WTC11 (cell line): ENCODE measurements around the gene VDAC1. TPM values are rescaled to one million over a fixed set of nuclear protein-coding genes. Genes with fewer than 3 reads are reported as not detected.

ENCODE experiments used
- ATAC-seq: fragments of 200-7000 bp; cut with Tn5 transposase; 2 replicates; pipeline ENCODE4 v1.10.0; 2021; ENCODE audit warnings: mild to moderate bottlenecking, moderate library complexity
- CTCF ChIA-PET: fragments of 300-600 bp; sonication (Branson Sonifier 250); formaldehyde crosslinking; loops from one replicate; lab custom pipeline; 2021; ENCODE audit warnings: antibody characterized with exemption; lab: Charles Lee
- POLR2A ChIA-PET: fragments of 350-600 bp; sonication (Branson Sonifier 250); formaldehyde crosslinking; loops from one replicate; lab custom pipeline; 2021; ENCODE audit warnings: antibody characterized with exemption; lab: Charles Lee
- DNase-seq: peaks from one replicate; pipeline ENCODE4 v3.0.0; 2021; ENCODE audit warnings: low spot score
- H3K27ac Mint-ChIP-seq: 2 replicates; pipeline ENCODE4 v1.8.0; 2021; ENCODE audit warnings: mixed read lengths
- H3K27me3 Mint-ChIP-seq: 2 replicates; pipeline ENCODE4 v1.8.0; 2021; ENCODE audit warnings: low read depth, mild to moderate bottlenecking, moderate library complexity, mixed read lengths
- H3K36me3 Mint-ChIP-seq: 2 replicates; pipeline ENCODE4 v1.8.0; 2021; ENCODE audit warnings: mixed read lengths
- H3K4me1 Mint-ChIP-seq: 2 replicates; pipeline ENCODE4 v1.8.0; 2022; ENCODE audit warnings: mixed read lengths
- H3K4me3 Mint-ChIP-seq: 2 replicates; pipeline ENCODE4 v1.8.0; 2021; ENCODE audit warnings: mild to moderate bottlenecking, moderate library complexity, mixed read lengths
- H3K9me3 Mint-ChIP-seq: 2 replicates; pipeline ENCODE4 v1.8.0; 2021; ENCODE audit warnings: mixed read lengths
- ATF1 ChIP-seq: sonication (generic); formaldehyde crosslinking; IDR thresholded peaks from 2 replicates; pipeline ENCODE4 v1.8.1; 2023; ENCODE audit warnings: mild to moderate bottlenecking, moderate library complexity, missing genetic modification reagents
- E2F1 ChIP-seq: sonication (generic); formaldehyde crosslinking; IDR thresholded peaks from 2 replicates; pipeline ENCODE4 v1.8.0; 2022; ENCODE audit warnings: mild to moderate bottlenecking, missing genetic modification reagents
- FOXP1 ChIP-seq: sonication (generic); formaldehyde crosslinking; IDR thresholded peaks from 2 replicates; pipeline ENCODE4 v1.8.0; 2022; ENCODE audit warnings: missing genetic modification reagents, mild to moderate bottlenecking, moderate library complexity, borderline replicate concordance
- NR1H2 ChIP-seq: sonication (generic); formaldehyde crosslinking; IDR thresholded peaks from 2 replicates; pipeline ENCODE4 v1.9.0; 2021; ENCODE audit warnings: mild to moderate bottlenecking, moderate library complexity, missing genetic modification reagents
- SMAD3 ChIP-seq: sonication (generic); formaldehyde crosslinking; IDR thresholded peaks from 2 replicates; pipeline ENCODE4 v1.8.0; 2022; ENCODE audit warnings: missing genetic modification reagents, mild to moderate bottlenecking, borderline replicate concordance
- ZNF219 ChIP-seq: sonication (generic); formaldehyde crosslinking; IDR thresholded peaks from 2 replicates; pipeline ENCODE4 v1.8.0; 2023; ENCODE audit warnings: missing genetic modification reagents, mild to moderate bottlenecking, borderline replicate concordance
- ZNF281 ChIP-seq: sonication (generic); formaldehyde crosslinking; IDR thresholded peaks from 2 replicates; pipeline ENCODE4 v1.8.0; 2023; ENCODE audit warnings: mild to moderate bottlenecking, missing genetic modification reagents
- ZNF423 ChIP-seq: fragments of 250-450 bp; sonication (Bioruptor Pico); IDR thresholded peaks from 2 replicates; pipeline ENCODE4 v2.1.2; 2022; ENCODE audit warnings: mild to moderate bottlenecking, moderate library complexity
- ZNF532 ChIP-seq: fragments of 250-450 bp; sonication (Bioruptor Pico); IDR thresholded peaks from 2 replicates; pipeline ENCODE4 v1.9.0; 2021; ENCODE audit warnings: mild to moderate bottlenecking, borderline replicate concordance
- total RNA-seq: library from RNA; stranded (reverse); gene quantifications from 3 replicates; pipeline ENCODE4 v1.2.3, GENCODE V29; 2021
- TF ChIP-seq, protein P1 (sequence below): sonication (generic); formaldehyde crosslinking; IDR thresholded peaks from 2 replicates; pipeline ENCODE4 v1.8.0; 2022; ENCODE audit warnings: mild to moderate bottlenecking, missing genetic modification reagents
- TF ChIP-seq, protein P2 (sequence below): sonication (generic); formaldehyde crosslinking; IDR thresholded peaks from 2 replicates; pipeline ENCODE4 v1.8.0; 2022; ENCODE audit warnings: missing genetic modification reagents

VDAC1 gene
- total RNA-seq, 1 experiment from 2014 or later: 274 TPM

DNA sequence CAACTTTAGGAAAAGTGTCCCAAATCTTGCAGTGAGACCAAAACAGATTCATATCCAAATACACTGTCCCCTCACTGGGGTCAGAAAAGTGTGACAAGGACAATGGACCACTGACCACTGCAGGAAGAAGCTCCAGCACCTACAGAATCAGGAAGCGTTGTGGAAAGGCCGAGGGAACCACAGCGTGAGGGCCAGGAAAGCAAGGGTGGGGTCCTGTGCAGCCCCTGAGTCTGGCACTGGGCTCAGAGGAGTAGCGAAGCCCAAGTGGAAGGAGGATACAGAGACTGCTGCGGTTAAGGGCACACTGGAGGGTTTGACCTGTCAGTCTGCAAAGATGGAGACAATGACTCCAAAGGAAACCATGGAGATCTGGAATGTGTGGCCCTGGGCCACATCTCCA, 73.2 kb downstream of the VDAC1 start (continued):
- TF ChIP-seq ZNF281 (no peak), FOXP1 (CRISPR knock-in tag) (no peak)

DNA sequence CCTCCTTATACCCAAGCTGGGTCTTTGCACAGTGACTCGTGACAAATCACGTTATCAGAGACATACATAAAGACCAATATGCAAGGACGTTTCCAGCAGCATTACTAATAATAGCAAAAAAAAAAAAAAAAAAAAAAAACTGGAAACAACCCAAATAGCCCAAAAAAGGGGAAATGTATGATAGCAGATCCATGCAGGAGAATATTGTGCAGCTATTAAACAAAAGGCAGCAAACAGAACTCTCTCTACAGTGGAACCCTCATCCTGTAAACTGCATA, 74.0 kb downstream of the VDAC1 start:
- Mint-ChIP-seq H3K27ac (no peak overlapping the region), H3K4me3 (no peak overlapping the region), H3K9me3 (no peaks in the 10 kb centered on the region), H3K27me3 (no peaks in the 10 kb centered on the region), H3K4me1 (no peaks in the 10 kb centered on the region), H3K36me3 (no peaks in the 10 kb centered on the region)
- ATAC-seq: no peak
- CTCF ChIA-PET: interaction anchor here (1.4 kb wide), 1 partner anchor 62 kb away, joined by 5 read pairs; no protein-coding TSS in a partner anchor
- POLR2A ChIA-PET: no interaction called here
- no peak for DNase-seq
- TF ChIP-seq SMAD3 (CRISPR knock-in tag) (no peak), ZNF219 (CRISPR knock-in tag) (no peak), E2F1 (no peak), ZNF281 (no peak), ZNF423 (CRISPR knock-in tag) (no peak), NR1H2 (CRISPR knock-in tag) (no peak), ATF1 (no peak), ZNF532 (CRISPR knock-in tag) (no peak)
- TF ChIP-seq, protein P1, sequence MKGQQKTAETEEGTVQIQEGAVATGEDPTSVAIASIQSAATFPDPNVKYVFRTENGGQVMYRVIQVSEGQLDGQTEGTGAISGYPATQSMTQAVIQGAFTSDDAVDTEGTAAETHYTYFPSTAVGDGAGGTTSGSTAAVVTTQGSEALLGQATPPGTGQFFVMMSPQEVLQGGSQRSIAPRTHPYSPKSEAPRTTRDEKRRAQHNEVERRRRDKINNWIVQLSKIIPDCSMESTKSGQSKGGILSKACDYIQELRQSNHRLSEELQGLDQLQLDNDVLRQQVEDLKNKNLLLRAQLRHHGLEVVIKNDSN: no peak
- TF ChIP-seq, protein P2, sequence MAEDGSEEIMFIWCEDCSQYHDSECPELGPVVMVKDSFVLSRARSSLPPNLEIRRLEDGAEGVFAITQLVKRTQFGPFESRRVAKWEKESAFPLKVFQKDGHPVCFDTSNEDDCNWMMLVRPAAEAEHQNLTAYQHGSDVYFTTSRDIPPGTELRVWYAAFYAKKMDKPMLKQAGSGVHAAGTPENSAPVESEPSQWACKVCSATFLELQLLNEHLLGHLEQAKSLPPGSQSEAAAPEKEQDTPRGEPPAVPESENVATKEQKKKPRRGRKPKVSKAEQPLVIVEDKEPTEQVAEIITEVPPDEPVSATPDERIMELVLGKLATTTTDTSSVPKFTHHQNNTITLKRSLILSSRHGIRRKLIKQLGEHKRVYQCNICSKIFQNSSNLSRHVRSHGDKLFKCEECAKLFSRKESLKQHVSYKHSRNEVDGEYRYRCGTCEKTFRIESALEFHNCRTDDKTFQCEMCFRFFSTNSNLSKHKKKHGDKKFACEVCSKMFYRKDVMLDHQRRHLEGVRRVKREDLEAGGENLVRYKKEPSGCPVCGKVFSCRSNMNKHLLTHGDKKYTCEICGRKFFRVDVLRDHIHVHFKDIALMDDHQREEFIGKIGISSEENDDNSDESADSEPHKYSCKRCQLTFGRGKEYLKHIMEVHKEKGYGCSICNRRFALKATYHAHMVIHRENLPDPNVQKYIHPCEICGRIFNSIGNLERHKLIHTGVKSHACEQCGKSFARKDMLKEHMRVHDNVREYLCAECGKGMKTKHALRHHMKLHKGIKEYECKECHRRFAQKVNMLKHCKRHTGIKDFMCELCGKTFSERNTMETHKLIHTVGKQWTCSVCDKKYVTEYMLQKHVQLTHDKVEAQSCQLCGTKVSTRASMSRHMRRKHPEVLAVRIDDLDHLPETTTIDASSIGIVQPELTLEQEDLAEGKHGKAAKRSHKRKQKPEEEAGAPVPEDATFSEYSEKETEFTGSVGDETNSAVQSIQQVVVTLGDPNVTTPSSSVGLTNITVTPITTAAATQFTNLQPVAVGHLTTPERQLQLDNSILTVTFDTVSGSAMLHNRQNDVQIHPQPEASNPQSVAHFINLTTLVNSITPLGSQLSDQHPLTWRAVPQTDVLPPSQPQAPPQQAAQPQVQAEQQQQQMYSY: no peak
